Posterior vena cava (tissue), 2 donors: ENCODE results near the gene IL5. TPM values are rescaled to one million over a fixed set of nuclear protein-coding genes. Genes with fewer than 3 reads are reported as not detected.
"Not testable (repeated sequence)": the region's sequence is repeated elsewhere in the genome, so short reads cannot be mapped to it uniquely, and the experiment has no call there.

Source experiments
- DNase-seq: peaks from one replicate; pipeline ENCODE4 v3.0.0-alpha.2; 2020; ENCODE audit warnings: low spot score
- intact Hi-C, 2 donors: fragments of 100-400 bp; cut with DNase I; formaldehyde crosslinking; loops; one replicate each; pipeline versions ENCODE4 v1.14.1 to v1.14.2; 2022 to 2023
- long read RNA-seq, 2 donors: library from polyadenylated mRNA; unstranded; transcript quantifications; one replicate each; pipeline ENCODE4 v2.0.0, GENCODE V29; 2020 to 2021
- total RNA-seq, 2 donors: library from RNA; stranded (reverse); fragmentation: NEBNext Ultra II Directional; extraction: Animal tissue kit (Norgen Biotek cat#: 25700); gene quantifications; one replicate each; pipeline ENCODE4 v1.2.1, GENCODE V29; 2021
- donor health status: DM: yes; HTN: yes; CAD: no.
- donor health status: DM: yes; HTN: yes; CAD: no.

IL5 gene
- total RNA-seq: not detected
- long read RNA-seq, donor 1: 0 reads
- long read RNA-seq, donor 2: 0 reads

DNA sequence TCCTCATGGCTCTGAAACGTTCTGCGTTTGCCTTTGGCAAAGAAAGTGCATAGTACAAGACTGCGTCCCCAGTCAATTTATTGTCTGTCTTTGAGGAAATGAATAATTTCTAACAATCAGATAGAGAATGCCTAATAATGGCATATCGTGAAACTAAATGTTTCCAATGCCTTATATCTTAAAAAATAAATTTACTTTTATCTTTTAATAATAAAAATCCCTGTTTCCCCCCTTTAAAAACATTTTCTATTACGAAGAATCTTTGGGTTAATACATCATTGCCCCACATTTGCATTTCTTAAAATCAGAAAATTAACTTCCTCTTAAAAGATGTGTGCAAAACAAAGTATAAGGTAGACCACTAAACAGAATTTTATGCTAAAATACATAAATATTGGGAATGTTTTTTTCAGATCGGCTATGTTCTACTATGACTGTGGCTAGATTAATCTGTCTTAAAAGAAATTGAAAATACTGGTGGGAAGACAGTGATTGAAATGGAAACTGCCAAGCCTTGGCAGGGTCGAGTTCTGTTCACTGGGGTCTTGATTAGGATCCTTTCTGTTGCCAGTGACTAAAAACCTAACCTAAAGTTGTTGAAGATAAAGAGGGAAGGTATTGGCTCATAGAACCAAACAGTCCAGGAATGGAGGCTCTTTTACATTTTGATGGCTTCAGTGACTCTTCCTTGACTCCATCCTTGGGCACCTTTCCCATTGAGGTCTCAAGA is at the start of gene IL5:
Gene IL5, minus strand, starts transcription at position 51 of the 730 bp plus-strand sequence. Its CDS starts 44 bp downstream, at position 7.
- DNase-seq: no peak
- intact Hi-C loops: no loop called here

DNA sequence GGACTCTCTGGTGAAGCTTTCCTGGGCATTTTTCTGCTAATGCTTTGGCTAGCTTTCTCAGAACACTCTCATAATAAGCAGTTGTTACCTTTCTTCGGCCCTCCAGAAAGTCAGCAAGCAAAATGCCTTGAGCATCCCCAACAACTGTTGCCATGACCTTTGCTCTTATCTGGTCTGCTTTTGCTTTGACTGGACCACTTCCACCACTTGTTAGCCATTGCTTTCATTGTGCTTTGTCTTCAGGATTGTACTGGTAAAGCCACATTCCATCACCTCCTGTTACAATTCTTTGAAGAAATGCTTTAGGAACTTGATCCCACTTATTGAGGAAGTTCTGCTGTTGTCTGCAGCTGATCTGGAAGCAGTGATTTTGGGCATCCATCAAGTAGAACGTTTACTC is 49.2 kb upstream of the IL5 start:
- no peak for DNase-seq
- intact Hi-C loops: no loop called here

DNA sequence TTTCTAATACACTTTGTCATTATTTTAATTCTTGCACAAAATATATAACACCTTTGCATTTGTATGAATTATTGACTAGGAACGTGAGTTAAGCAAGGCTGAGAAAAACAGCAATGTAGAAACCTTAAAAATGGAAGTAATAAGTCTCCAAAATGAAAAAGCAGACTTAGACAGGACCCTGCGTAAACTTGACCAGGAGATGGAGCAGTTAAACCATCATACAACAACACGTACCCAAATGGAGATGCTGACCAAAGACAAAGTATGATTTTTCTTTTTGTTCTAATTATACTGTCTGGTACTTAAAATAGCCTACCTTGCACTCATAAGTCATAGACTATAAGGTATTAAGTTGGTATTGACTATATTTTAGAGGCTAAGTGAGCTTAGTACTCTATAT is 47.8 kb upstream of the IL5 start:
- intact Hi-C loops: no loop called here
- no peak for DNase-seq

DNA sequence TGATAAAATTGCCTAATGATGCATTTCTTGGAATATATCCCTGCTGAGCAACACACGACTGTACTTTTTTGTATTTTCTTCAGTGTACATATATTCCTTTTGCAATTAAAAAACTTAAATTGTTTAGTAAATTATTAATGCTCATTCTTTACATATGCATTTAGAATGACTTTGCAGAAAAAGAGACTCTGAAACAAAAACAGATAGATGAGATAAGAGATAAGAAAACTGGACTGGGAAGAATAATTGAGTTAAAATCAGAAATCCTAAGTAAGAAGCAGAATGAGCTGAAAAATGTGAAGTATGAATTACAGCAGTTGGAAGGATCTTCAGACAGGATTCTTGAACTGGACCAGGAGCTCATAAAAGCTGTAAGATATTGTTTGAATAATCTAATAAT is 46.1 kb upstream of the IL5 start:
- no peak for DNase-seq
- intact Hi-C loops: no loop called here

DNA sequence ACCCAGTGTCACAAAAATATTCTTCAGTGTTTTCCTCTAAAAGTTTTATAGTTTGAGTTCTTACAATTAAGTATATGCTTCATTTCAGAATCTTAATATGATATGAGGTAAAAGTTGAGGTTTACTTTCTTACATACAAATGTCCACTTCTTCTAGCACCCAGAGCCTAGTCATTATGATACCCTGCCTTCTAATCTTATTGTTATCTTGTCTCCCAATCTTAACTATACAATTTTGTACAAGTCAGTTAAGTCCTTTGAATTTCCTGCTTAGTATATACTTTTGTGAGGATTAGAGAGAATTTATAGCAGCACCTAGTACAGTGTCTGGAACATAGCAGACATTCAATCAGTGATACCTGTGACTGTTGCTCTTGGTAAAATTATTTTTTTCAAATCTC is 42.7 kb upstream of the IL5 start:
- intact Hi-C loops: no loop called here
- no peak for DNase-seq

GRCh38 chr5:132584560-132584959 is 41.2 kb upstream of the IL5 start:
- intact Hi-C loops, DNase-seq: not testable (repeated sequence)

DNA sequence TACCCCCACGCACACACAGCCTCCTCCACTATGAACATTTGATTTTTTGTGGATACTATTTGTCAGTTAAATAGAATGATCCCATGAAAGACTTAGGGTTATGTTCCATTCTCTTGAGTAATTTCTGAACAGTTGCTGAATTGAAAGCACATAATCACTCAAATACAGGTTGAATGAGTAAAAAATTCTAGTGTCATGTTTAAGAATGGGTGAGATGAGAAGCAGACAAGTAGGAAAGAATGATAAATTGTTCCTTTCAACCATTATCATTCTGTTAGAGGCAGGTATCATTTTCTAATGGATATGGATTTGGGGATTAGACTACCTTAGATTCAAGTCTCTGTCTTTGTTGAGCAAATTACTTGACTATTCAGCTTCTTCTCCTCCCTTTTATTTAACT is 32.8 kb upstream of the IL5 start:
- no peak for DNase-seq
- intact Hi-C loops: no loop called here

- DNase-seq: no peak
- intact Hi-C loops: no loop called here
Measured at GRCh38 chr5:132566657-132567056, 23.3 kb upstream of the IL5 start.

DNA sequence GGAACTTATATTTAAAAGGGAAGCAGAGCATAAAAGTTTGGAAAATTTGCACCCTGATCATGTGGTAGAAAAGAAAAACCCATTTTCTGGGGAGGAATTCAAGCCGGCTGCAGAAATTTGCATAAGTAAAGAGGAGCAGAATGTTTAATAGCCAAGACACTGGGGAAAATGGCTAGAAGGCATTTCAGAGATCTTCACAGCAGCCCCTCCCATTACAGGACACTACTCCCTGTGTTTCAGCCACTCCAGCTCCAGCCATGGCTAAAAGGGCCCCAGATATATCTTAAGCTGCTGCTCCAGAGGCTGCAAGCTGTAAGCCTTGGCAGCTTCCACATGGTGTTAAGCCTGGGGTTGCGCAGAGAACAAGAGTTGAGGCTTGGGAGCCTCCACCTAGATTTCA is 21.2 kb upstream of the IL5 start:
- intact Hi-C loops, DNase-seq: not testable (repeated sequence)

GRCh38 chr5:132561601-132562000 is 18.3 kb upstream of the IL5 start:
- intact Hi-C loops: no loop called here
- no peak for DNase-seq

DNA sequence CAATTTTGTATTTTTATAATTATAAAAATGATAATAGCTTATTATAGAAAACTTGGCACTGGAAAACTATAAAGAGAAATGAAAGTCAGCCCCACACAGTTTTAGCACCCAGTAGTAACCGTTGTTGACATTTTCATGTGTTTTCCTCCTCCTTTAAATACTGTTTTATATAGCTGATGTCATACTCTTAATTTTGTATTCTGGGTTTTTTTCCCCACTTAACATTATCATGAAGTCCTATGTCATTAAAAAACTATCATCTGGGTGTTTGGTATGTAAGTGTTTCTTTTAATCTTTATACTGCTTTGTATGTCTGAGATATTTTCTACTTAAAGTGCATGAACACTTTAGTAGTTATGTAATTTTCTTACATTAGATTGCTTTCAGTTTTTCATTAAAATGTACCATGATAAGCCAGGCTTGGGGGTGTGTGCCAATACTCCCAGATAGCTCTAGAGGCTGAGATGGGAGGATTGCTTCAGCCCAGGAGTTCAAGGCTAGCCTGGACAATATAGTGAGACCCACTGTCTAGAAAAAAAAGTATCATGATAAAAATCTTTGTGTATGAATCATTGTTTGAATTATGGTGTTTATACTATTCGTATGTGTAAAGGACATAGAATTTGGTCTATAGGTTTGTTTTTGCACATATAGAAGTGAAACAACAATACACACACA is 16.2 kb upstream of the IL5 start:
- DNase-seq: no peak
- intact Hi-C loops: no loop called here

DNA sequence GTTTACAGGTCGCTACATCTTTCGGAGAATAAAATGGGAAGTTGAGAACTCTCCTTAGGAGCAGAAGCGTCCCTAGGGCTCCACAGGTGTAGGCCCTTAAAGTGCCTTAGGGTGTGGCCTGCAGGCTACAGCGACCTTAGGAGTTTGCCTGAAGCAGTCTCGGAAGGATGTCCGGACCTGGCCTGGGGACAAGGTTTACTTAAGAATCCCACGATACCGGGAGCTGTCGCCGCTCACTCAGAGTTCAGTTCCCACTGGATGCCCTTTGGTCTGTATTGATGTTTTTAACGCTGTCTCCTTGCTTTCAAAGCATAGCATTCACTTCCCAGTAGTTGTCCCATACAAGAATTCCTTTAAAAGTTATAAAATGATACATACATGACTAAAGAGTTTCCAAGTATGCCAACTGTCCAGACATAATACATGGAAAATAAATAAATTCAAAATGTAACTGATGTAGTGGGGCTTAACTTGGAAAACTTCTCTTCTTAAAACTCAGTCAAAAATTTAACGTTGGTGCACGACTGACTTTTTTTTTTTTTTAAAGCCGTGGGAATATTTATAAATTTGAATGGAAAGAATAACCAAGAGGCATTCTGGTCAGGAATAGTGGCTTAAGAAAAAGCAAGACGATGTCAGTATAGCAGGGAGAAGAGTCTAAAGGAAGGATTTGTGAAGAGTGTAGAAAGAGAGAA is 14.3 kb upstream of the IL5 start:
- DNase-seq: peak; percentile 81
- intact Hi-C loops: no loop called here

- DNase-seq: peak; percentile 98
- intact Hi-C loops: no loop called here
Measured at GRCh38 chr5:132556763-132557477, 13.6 kb upstream of the IL5 start, which contains the start of gene RAD50. TSS of gene RAD50 (plus strand) at chr5:132556977. CDS start at chr5:132557325, 348 bp downstream.

DNA sequence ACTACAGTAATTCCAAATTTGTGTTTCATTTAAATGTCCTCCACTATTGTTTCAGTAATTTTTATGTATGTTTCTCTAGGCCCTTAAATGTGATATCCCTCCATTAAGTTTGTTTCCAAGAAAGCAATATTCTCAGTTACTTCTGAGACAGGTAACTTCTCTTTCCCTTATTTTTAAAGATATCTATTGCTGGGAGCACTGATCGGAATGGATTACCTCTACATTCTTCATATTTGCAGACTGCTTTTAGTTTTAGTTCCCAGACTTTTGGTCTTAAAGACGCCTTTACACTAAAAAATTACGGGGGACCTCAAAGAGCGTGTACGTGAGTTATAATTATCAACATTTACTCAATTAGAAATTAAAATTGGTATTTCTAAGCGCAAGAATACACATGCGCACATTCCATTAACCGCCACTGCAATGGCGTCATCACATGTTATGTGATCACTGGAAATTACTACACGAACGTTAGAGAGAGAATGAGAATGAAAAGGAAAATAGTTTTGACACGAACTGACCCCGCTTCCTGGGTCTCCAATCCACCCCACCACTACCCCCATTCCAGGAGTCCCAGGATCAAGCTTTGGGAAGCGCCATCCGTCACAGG is 12.9 kb upstream of the IL5 start:
- no peak for DNase-seq
- intact Hi-C loops: no loop called here

DNA sequence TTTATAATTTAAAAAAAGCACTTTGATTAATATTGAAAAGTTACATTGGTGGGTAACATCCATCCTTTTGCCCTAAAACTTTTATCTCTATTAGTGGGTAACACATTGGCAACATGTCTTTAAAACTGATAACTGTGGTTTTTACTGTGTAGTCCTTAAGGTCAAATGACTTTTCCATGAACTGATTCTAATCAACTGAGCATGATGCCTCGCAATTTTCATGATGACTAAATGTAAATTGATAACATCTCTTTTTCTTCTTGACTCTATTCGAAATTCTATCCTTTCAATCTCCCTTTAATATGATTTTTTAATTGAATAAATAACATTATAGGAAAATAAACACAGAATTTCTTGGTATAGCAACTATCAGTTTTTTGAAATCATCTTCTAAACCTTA is 6.3 kb upstream of the IL5 start:
- intact Hi-C loops: loop anchor here in 1 of 2 donors (5.0 kb wide), 1 partner anchor 127 kb away; no protein-coding TSS in a partner anchor
- no peak for DNase-seq

DNA sequence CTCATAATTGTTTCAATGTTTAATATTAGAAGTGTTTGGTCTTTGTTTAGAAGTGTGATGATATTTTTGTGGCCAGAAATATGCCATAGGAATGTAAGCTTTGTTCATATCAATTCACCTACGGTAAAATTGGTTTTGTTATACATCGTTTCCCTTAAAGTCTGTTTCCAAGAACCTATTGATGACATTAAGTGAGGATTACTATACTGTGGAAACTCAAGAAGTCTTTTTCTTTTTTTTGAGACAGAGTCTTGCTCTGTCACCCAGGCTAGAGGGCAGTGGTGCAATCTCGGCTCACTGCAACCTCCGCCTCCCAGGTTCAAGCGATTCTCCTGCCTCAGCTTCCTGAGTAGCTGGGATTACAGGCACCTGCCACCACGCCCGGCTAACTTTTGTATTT is 5.5 kb upstream of the IL5 start:
- DNase-seq: not testable (repeated sequence)
- intact Hi-C loops: loop anchor here in 1 of 2 donors (5.0 kb wide), 1 partner anchor 127 kb away; no protein-coding TSS in a partner anchor

DNA sequence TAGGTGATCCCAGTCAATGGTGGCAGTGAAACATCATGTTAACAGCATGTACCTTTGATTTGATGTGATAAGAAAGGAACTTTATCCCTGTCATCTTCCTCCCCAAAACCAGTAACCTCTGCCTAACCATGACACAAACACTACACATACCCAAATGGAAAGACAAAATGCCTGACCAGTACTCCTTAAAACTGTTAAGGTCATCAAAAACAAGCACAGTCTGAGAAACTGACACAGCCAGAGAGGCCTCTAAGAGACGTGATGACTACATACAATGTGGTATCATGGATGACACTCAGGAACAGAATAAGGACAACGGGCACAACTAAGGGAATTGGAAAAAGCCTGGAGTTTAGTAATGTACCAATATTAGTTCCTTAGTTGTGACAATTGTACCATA is 3.9 kb upstream of the IL5 start:
- DNase-seq: no peak
- intact Hi-C loops: loop anchor here in 1 of 2 donors (5.0 kb wide), 1 partner anchor 125 kb away; no protein-coding TSS in a partner anchor

DNA sequence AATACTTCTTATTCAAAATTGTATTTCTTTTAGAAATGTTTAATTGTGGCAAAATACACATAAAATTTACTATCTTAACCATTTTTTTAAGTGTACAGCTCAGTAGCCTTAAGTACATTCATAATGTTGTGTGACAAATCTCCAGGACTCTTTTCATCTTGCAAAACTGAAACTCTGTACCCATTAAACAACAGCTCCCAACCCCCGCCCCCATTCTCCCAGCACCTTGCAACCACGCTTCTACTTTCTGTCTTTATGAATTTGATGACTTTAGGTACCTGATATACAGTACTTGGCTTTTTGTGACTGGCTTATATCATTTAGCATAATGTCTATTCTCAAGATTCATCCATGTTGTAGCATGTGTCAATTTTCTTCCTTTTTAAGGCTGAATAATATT is 2.8 kb upstream of the IL5 start:
- intact Hi-C loops: loop anchor here in 1 of 2 donors (5.0 kb wide), 1 partner anchor 124 kb away; no protein-coding TSS in a partner anchor
- no peak for DNase-seq

DNA sequence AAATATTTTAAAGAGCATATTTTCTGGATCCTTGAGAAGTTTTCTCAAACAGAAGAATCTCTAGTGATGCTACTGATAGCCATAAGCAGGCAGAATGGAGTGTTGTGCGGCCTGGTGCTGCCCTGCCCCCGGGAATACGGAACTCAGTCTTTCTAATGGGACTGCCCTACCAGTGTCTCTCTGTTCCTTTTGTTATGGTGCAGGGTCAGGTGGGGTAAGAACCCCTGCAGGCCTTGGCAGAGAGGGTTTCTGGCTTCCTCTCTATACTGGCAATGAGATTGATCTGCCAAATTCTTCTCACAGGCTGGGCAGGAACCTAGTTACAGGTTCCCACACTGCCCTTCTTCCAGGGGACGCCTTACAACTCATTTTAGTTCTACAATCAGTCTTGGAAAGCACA is 2.6 kb downstream of the IL5 start:
- intact Hi-C loops: no loop called here

More for the DNA sequence above, 2.6 kb downstream of the IL5 start:
- DNase-seq: no peak
